ENCODE results near the gene TMEM63B.
"Not testable (repeated sequence)": the region's sequence is repeated elsewhere in the genome, so short reads cannot be mapped to it uniquely, and the experiment has no call there.

Gene TMEM63B

DNA sequence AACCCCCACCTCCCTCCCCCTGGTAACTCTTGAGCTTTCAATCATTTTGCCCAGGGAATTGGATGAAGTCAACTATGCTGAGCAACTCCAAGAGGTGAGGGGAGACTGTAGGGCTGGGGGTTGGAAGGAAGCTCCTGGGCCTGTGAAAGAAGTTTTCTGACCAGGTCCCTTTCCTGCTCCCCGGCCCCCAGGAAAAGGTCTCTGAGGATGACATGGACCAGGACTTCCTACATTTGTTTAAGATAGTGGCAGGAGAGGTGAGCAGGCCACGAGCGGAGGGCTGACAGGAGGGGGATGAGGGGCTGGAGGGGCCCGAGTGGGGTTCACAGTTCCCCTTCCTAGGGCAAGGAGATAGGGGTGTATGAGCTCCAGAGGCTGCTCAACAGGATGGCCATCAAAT, 53.1 kb downstream of the TMEM63B start:
- in situ Hi-C loops (cut with MboI; ENCODE audit: low sequenced_read_pairs, unreplicated experiment) = no loop called here
- no peak for DNase-seq (ENCODE audit: low spot score)
- TF ChIP-seq, protein P1, sequence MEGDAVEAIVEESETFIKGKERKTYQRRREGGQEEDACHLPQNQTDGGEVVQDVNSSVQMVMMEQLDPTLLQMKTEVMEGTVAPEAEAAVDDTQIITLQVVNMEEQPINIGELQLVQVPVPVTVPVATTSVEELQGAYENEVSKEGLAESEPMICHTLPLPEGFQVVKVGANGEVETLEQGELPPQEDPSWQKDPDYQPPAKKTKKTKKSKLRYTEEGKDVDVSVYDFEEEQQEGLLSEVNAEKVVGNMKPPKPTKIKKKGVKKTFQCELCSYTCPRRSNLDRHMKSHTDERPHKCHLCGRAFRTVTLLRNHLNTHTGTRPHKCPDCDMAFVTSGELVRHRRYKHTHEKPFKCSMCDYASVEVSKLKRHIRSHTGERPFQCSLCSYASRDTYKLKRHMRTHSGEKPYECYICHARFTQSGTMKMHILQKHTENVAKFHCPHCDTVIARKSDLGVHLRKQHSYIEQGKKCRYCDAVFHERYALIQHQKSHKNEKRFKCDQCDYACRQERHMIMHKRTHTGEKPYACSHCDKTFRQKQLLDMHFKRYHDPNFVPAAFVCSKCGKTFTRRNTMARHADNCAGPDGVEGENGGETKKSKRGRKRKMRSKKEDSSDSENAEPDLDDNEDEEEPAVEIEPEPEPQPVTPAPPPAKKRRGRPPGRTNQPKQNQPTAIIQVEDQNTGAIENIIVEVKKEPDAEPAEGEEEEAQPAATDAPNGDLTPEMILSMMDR (IDR thresholded peaks at IDR 0.05; ENCODE audit: borderline replicate concordance, control extremely low read depth, extremely low read depth, insufficient read depth, missing control alignments) = no peak

DNA sequence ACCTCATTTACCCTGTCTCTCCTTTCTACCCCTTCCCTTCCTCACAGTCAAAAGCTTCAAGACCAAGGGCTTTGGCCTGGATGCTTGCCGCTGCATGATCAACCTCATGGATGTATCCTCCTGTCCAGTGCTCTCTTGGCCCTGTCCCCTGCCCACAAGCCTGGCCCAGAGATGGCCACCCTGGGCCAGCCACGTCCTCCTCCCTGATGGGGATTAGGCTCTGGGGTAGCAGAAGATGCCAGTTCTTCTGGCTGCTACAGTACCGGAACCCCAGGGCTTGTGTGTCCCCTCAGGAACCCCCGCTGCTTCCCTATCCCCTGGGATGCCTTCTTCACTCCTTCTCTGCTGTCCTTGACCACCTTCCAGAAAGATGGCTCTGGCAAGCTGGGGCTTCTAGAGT, 53.5 kb downstream of the TMEM63B start:
- in situ Hi-C loops (cut with MboI; ENCODE audit: low sequenced_read_pairs, unreplicated experiment) = no loop called here
- peak; percentile 23 for DNase-seq (ENCODE audit: low spot score)
- TF ChIP-seq, protein P1 (IDR thresholded peaks at IDR 0.05; ENCODE audit: borderline replicate concordance, control extremely low read depth, extremely low read depth, insufficient read depth, missing control alignments) = no peak

DNA sequence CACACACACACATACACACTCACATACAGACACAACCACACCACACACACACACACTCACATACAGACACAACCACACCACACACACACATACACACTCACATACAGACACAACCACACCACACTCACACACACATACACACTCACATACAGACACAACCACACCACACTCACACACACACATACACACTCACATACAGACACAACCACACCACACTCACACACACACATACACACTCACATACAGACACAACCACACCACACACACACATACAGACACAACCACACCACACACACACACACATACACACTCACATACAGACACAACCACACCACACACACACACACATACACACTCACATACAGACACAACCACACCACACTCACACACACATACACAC, 54.4 kb downstream of the TMEM63B start:
- DNase-seq (ENCODE audit: low spot score); in situ Hi-C loops (cut with MboI; ENCODE audit: low sequenced_read_pairs, unreplicated experiment): not testable (repeated sequence)

DNA sequence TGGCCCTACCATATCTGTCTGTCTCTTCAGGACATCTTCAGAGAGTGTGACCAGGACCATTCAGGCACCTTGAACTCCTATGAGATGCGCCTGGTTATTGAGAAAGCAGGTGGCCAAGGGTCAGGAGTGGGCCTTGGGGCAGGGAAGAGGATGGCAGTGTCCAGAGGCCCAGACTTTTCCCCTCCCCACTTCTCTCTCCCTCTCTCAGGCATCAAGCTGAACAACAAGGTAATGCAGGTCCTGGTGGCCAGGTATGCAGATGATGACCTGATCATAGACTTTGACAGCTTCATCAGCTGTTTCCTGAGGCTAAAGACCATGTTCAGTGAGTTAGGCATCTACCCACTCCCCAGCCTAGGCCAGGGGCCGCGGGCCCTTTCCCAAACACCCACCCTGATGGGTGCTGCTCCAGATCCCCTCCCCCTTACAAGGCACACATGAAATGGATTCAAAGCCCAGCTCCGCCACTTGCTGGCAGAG, 55.6 kb downstream of the TMEM63B start:
- TF ChIP-seq, protein P1 (IDR thresholded peaks at IDR 0.05; ENCODE audit: borderline replicate concordance, control extremely low read depth, extremely low read depth, insufficient read depth, missing control alignments) = no peak
- no peak for DNase-seq (ENCODE audit: low spot score)
- in situ Hi-C loops (cut with MboI; ENCODE audit: low sequenced_read_pairs, unreplicated experiment) = no loop called here

DNA sequence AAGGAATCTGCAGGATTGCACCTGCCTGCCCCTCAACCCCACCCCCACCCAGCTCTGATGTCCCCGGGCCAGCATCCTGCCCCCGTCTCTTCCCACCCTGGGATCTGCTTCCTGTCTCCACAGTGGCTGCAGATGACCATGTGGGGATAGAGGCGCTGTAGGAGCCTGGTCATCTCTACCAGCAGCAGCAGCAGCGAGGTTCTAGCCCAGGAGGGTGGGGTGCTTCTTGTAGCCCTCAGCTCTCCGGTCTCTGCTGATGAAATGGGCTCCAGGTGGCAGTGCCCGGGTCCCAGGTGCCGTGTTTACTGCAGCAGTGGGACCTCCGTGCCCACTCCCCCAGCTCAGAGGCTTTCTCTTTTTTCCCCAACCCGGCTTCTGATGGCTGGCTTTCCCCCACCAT, 56.4 kb downstream of the TMEM63B start:
- no peak for DNase-seq (ENCODE audit: low spot score)
- TF ChIP-seq, protein P1 (IDR thresholded peaks at IDR 0.05; ENCODE audit: borderline replicate concordance, control extremely low read depth, extremely low read depth, insufficient read depth, missing control alignments) = no peak
- in situ Hi-C loops (cut with MboI; ENCODE audit: low sequenced_read_pairs, unreplicated experiment) = no loop called here

- DNase-seq (ENCODE audit: low spot score); in situ Hi-C loops (cut with MboI; ENCODE audit: low sequenced_read_pairs, unreplicated experiment): not testable (repeated sequence)
Observed at GRCh38 chr6:44185356-44185755, 58.0 kb downstream of the TMEM63B start.

DNA sequence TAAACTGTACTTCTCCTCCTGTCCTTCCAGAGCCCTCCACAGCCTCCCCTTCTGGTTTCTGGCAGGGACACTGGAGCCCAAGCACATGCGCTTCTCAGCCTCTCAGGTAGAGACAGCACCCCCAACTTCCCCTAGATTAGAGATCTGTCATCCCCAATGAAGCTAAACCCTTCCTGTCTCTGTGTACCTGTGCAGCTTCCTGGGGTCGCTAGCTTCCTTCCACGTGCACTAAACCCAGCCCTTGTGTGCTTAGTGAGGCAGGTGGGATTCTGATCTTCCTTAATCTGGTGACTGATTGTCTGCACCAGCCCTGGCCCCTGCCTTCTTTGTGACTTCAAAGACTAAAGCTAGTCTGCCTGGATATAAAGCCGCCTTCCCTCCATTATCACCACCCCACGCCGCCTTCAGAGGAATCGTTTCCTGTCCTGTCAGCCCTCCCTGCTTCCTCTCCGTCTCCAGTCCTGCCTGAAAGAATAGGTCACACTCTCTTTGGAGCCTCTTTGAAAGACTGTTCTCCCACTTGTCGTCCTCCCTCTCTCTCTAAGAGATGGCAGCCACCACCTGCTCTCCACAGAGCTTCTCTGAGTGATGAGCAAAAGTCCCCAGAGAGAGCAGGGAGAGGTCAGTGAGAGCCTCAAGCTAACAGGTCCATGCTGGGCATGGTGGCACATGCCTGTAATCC, 58.7 kb downstream of the TMEM63B start:
- peak; percentile 26 for DNase-seq (ENCODE audit: low spot score)
- TF ChIP-seq, protein P1 (IDR thresholded peaks at IDR 0.05; ENCODE audit: borderline replicate concordance, control extremely low read depth, extremely low read depth, insufficient read depth, missing control alignments) = no peak
- in situ Hi-C loops (cut with MboI; ENCODE audit: low sequenced_read_pairs, unreplicated experiment) = no loop called here

GRCh38 chr6:44186635-44187025, 59.3 kb downstream of the TMEM63B start:
- no peak for DNase-seq (ENCODE audit: low spot score)
- in situ Hi-C loops (cut with MboI; ENCODE audit: low sequenced_read_pairs, unreplicated experiment) = no loop called here
- TF ChIP-seq, protein P1 (IDR thresholded peaks at IDR 0.05; ENCODE audit: borderline replicate concordance, control extremely low read depth, extremely low read depth, insufficient read depth, missing control alignments) = no peak
